Caco-2 (cell line): Measurements from ENCODE around the gene ACTL9. TPM values are rescaled to one million over a fixed set of nuclear protein-coding genes. Genes with fewer than 3 reads are reported as not detected.

Experiments
- BruUV-seq: library from RNA; stranded (reverse); fragments of 400-500 nt; replicated peaks from 2 replicates; lab custom pipeline; 2021; lab: Mats Ljungman, UMichigan
- CTCF ChIA-PET: fragments of 300-600 bp; sonication (Branson Sonifier 250); formaldehyde crosslinking; loops from one replicate; lab custom pipeline; 2022; ENCODE audit warnings: antibody characterized with exemption; lab: Charles Lee
- POLR2A ChIA-PET: fragments of 300-600 bp; sonication (Branson Sonifier 250); formaldehyde crosslinking; loops from one replicate; lab custom pipeline; 2022; ENCODE audit warnings: antibody characterized with exemption; lab: Charles Lee
- DNase-seq, 2 experiments: peaks; one replicate each; pipeline versions ENCODE4 v3.0.0 to v3.0.0-alpha.2; 2020 to 2022
- H3K27me3 ChIP-seq: replicated peaks from 2 replicates; pipeline ENCODE4 v1.6.0; 2011; ENCODE audit warnings: low read length; ENCODE audit not compliant: control insufficient read depth, insufficient read depth
- H3K36me3 ChIP-seq: 2 replicates; pipeline ENCODE4 v1.5.1; 2011; ENCODE audit warnings: low read length; ENCODE audit not compliant: control insufficient read depth, insufficient read depth
- H3K4me1 ChIP-seq: fragments of 250-450 bp; sonication (Bioruptor Pico); 2 replicates; pipeline ENCODE4 v1.5.1; 2020; ENCODE audit warnings: mild to moderate bottlenecking
- H3K4me3 ChIP-seq: 2 replicates; pipeline ENCODE4 v1.5.1; 2011; ENCODE audit warnings: low read depth, mild to moderate bottlenecking, control low read depth, low read length
- H3K9me3 ChIP-seq: fragments of 250-450 bp; sonication (Bioruptor Pico); 2 replicates; pipeline ENCODE4 v1.5.1; 2020; ENCODE audit warnings: mild to moderate bottlenecking, moderate library complexity
- H3K27ac Mint-ChIP-seq: one replicate; pipeline ENCODE4 v1.8.0; 2022; ENCODE audit warnings: mixed read lengths; ENCODE audit not compliant: unreplicated experiment
- H3K27me3 Mint-ChIP-seq: one replicate; pipeline ENCODE4 v1.8.0; 2022; ENCODE audit warnings: mixed read lengths; ENCODE audit not compliant: insufficient read depth, unreplicated experiment
- H3K36me3 Mint-ChIP-seq: one replicate; pipeline ENCODE4 v1.8.0; 2022; ENCODE audit warnings: mild to moderate bottlenecking, mixed read lengths; ENCODE audit not compliant: insufficient read depth, unreplicated experiment
- H3K4me1 Mint-ChIP-seq: one replicate; pipeline ENCODE4 v1.8.0; 2022; ENCODE audit warnings: low read depth, mixed read lengths; ENCODE audit not compliant: unreplicated experiment
- H3K4me3 Mint-ChIP-seq: one replicate; pipeline ENCODE4 v1.8.0; 2022; ENCODE audit warnings: mild to moderate bottlenecking, moderate library complexity, mixed read lengths; ENCODE audit not compliant: unreplicated experiment
- H3K9me3 Mint-ChIP-seq: one replicate; pipeline ENCODE4 v1.8.0; 2022; ENCODE audit warnings: mixed read lengths; ENCODE audit not compliant: unreplicated experiment
- CTCF ChIP-seq, 2 experiments: fragments of 200-600 bp in 1 of 2; IDR thresholded peaks; 1 replicate in 1 of 2; 2 replicates in 1 of 2; pipeline versions ENCODE4 v1.5.1 to v1.8.0; 2011 to 2022; ENCODE audit warnings: antibody characterized with exemption in 1 of 2, control low read depth in 1 of 2, inconsistent platforms in 1 of 2, low read depth in 1 of 2, low read length in 1 of 2, mild to moderate bottlenecking in 1 of 2, moderate library complexity in 1 of 2; ENCODE audit not compliant: insufficient read depth in 1 of 2, severe bottlenecking in 1 of 2, unreplicated experiment in 1 of 2
- intact Hi-C: fragments of 100-400 bp; cut with micrococcal nuclease; formaldehyde crosslinking; loops from one replicate; pipeline ENCODE4 v1.10.0; 2022; ENCODE audit not compliant: unreplicated experiment
- total RNA-seq: library from RNA; stranded (reverse); gene quantifications from 2 replicates; pipeline ENCODE4 v1.2.3, GENCODE V29; 2022

Gene ACTL9
- total RNA-seq, 1 experiment from 2014 or later = not detected

DNA sequence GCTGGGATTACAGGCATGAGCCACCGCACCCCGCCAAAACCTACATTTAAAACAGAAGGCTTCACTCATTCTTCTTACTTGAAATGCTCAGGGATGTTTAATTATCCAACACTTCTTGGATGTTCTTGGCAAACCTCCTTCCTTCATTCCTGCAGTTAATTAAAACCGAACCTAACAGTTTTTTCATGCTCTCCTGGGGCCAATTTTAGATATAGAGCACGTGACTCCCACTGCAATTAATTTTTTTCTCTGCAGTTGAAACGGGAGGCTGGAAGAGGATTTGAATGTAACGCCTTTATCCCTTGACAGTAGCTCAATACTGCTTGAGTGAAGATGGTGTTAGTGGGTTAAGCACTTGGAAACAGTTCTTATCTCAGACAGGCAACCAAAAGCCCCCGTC is 4.6 kb upstream of the ACTL9 start:
- no peak overlapping the region for H3K27ac Mint-ChIP-seq
- ChIA-PET POLR2A (no interaction called here), CTCF (no interaction called here)
- Histone ChIP-seq H3K4me3 (no peak overlapping the region), H3K36me3 (no peaks in the 10 kb centered on the region), H3K9me3 (no peaks in the 10 kb centered on the region), H3K4me1 (no peaks in the 10 kb centered on the region), H3K27me3 (no peaks in the 10 kb centered on the region)
- no peak for TF ChIP-seq CTCF (IDR thresholded peaks at IDR 0.05; ENCODE audit: insufficient read depth in 1 of 2, low read depth in 1 of 2, low read length in 1 of 2, severe bottlenecking in 1 of 2, unreplicated experiment in 1 of 2)
- no peak overlapping the region for H3K4me3 Mint-ChIP-seq
- H3K9me3 Mint-ChIP-seq = no peaks in the 10 kb centered on the region
- no peaks in the 10 kb centered on the region for H3K27me3 Mint-ChIP-seq
- intact Hi-C loops = no loop called here
- no TSS peak for BruUV-seq
- H3K4me1 Mint-ChIP-seq = no peaks in the 10 kb centered on the region
- no peaks in the 10 kb centered on the region for H3K36me3 Mint-ChIP-seq
- no peak for DNase-seq

DNA sequence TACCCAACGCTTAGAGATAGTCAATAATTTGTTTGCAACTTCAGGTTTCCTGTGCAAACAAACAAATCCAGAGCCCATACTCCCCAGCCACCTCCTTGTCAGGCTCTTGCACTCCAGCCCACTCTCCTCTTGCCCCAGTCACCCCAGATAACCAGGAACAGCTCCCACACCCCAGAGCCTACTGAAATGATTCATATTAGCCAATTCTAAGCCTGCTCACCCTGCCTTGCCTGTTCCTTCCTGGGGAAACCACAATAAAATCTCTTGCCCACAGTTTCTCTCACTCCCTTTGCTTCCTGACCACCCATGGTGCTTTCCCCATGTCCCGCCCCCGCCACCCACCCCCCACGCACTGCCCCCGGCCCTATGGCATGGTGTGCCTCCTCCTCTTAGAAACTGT is 3.8 kb upstream of the ACTL9 start:
- no peak for DNase-seq
- Histone ChIP-seq H3K27me3 (no peaks in the 10 kb centered on the region), H3K9me3 (no peaks in the 10 kb centered on the region), H3K4me3 (no peak overlapping the region), H3K36me3 (no peaks in the 10 kb centered on the region), H3K4me1 (no peaks in the 10 kb centered on the region)
- intact Hi-C loops = no loop called here
- CTCF ChIA-PET = no interaction called here
- TF ChIP-seq CTCF (IDR thresholded peaks at IDR 0.05; ENCODE audit: insufficient read depth in 1 of 2, low read depth in 1 of 2, low read length in 1 of 2, severe bottlenecking in 1 of 2, unreplicated experiment in 1 of 2) = no peak
- POLR2A ChIA-PET = no interaction called here
- H3K27me3 Mint-ChIP-seq = no peaks in the 10 kb centered on the region
- no peak overlapping the region for H3K4me3 Mint-ChIP-seq
- no TSS peak for BruUV-seq
- no peaks in the 10 kb centered on the region for H3K4me1 Mint-ChIP-seq
- H3K27ac Mint-ChIP-seq = no peak overlapping the region
- H3K36me3 Mint-ChIP-seq = no peaks in the 10 kb centered on the region
- no peaks in the 10 kb centered on the region for H3K9me3 Mint-ChIP-seq

DNA sequence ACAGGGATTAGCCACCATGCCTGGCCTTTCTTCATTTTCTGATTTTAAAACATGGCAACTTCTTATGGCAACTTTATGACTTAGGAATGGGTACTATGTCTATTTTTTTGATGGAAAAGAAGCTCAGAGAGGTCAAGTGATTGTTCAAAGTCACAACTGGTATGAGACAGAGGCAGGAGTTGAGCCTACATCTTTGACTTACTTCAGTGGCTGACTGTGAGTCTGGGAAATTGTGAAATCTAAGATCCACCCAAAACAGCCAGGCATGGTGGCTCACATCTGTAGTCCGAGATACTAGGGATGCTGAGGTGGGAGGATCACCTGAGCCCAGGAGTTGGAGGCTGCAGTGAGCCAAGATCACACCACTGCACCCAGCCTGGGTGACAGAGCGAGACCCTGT is 2.4 kb upstream of the ACTL9 start:
- ChIA-PET CTCF (interaction anchor here (0.5 kb wide), 1 partner anchor 348 kb away, joined by 3 read pairs; no protein-coding TSS in a partner anchor), POLR2A (no interaction called here)
- no TSS peak for BruUV-seq
- intact Hi-C loops = no loop called here
- no peak for TF ChIP-seq CTCF (IDR thresholded peaks at IDR 0.05; ENCODE audit: insufficient read depth in 1 of 2, low read depth in 1 of 2, low read length in 1 of 2, severe bottlenecking in 1 of 2, unreplicated experiment in 1 of 2)
- no peak for DNase-seq
- no peaks in the 10 kb centered on the region for H3K9me3 Mint-ChIP-seq
- Histone ChIP-seq H3K27me3 (no peaks in the 10 kb centered on the region), H3K4me1 (no peaks in the 10 kb centered on the region), H3K9me3 (no peaks in the 10 kb centered on the region), H3K36me3 (no peaks in the 10 kb centered on the region), H3K4me3 (no peak overlapping the region)
- H3K4me3 Mint-ChIP-seq = no peak overlapping the region
- no peak overlapping the region for H3K27ac Mint-ChIP-seq
- no peaks in the 10 kb centered on the region for H3K27me3 Mint-ChIP-seq
- no peaks in the 10 kb centered on the region for H3K4me1 Mint-ChIP-seq
- no peaks in the 10 kb centered on the region for H3K36me3 Mint-ChIP-seq
